Gastroesophageal sphincter (tissue), 3 donors: ENCODE results near the gene CFAP97D2.

Experiments
- POLR2A ChIP-seq, 2 donors: fragments of 450-650 bp; IDR thresholded peaks; one replicate each; pipeline ENCODE4 v1.6.1; 2017; ENCODE audit warnings: antibody characterized with exemption in 2 of 2, mild to moderate bottlenecking in 2 of 2, moderate library complexity in 1 of 2
- TF ChIP-seq, protein P1 (sequence below), 4 experiments: fragments of 200-600 bp in 2 of 4; fragments of 450-650 bp in 2 of 4; sonication (generic) in 1 of 4; IDR thresholded peaks; one replicate each; pipeline ENCODE4 v1.5.1; 2017 to 2019; ENCODE audit warnings: antibody characterized with exemption in 4 of 4, mild to moderate bottlenecking in 2 of 4, moderate library complexity in 2 of 4

DNA sequence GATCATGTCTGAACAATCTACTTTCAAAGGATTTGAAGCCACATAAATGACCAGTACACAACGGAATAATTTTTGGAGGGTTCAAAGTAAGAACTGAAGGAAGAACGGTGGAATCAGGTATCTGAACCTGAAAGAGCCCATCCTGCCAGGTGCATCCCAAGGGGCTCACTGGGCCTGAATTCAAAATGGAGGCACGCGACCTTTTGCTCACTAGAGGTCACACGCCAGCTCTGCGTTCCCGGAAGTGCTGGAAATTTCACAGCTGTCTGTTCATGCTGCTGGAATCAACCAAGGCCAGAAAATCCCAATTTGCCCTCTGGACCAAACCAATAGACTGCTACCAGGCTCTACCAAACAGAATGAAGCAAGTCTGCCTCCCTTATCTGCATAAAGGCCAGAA lies 42.5 kb upstream of the CFAP97D2 start:
- TF ChIP-seq, protein P1, sequence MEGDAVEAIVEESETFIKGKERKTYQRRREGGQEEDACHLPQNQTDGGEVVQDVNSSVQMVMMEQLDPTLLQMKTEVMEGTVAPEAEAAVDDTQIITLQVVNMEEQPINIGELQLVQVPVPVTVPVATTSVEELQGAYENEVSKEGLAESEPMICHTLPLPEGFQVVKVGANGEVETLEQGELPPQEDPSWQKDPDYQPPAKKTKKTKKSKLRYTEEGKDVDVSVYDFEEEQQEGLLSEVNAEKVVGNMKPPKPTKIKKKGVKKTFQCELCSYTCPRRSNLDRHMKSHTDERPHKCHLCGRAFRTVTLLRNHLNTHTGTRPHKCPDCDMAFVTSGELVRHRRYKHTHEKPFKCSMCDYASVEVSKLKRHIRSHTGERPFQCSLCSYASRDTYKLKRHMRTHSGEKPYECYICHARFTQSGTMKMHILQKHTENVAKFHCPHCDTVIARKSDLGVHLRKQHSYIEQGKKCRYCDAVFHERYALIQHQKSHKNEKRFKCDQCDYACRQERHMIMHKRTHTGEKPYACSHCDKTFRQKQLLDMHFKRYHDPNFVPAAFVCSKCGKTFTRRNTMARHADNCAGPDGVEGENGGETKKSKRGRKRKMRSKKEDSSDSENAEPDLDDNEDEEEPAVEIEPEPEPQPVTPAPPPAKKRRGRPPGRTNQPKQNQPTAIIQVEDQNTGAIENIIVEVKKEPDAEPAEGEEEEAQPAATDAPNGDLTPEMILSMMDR (IDR thresholded peaks at IDR 0.05), result no peak
- TF ChIP-seq POLR2A (IDR thresholded peaks at IDR 0.05), result no peak
